ENCODE results near the gene CACNG4.

The CACNG4 gene

DNA sequence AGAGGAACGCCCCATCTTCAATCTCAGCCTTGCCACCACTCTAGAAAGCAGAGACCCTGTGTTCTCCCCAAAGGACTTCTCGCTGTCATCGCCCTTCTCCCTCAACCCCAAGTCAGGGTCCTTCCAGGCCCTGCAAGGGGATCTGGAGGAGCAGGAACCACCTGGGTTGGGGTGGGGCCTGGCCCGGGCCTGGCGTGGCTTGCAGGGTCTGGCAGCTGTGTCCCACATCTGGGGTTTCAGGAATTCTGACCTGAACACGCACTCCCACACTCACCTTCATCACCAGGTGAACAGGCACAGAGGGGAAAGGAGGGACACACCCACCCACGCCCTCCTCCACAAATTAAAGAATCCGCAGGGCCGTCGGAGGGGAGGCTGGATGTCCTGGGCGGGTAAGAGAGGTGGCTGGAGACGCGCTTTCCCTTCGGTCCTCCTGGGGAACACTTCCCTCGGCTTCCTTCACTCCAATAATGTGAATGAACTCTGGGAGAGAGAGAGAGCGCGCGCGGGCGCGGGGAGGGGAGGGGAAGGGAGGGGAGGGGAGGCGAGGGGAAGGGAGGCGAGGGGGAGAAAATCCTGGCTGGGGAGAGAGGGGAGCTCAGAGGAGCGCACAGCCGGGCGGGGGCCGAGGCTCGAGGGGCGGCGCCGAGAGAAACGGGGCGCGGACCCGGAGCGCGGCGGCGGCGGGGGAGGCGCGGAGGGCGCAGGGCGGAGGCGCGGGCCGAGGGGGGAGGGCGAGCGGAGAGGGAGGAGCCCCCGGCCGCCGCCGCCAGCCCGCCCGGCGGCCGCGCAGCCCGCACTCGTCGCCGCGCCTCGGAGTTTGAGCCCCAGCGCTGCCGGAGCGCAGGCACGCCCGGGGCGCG lies at the start of gene CACNG4:
Gene CACNG4, plus strand, starts transcription at position 799 of the 863 bp plus-strand sequence. CDS start 205 bp downstream, outside the sequence.
- no peak for TF ChIP-seq POLR2A (IDR thresholded peaks at IDR 0.05; ENCODE audit: low read depth, low read length)
- DNase-seq (ENCODE audit: insufficient read length, low spot score) = no peak
- no peak for FAIRE-seq

DNA sequence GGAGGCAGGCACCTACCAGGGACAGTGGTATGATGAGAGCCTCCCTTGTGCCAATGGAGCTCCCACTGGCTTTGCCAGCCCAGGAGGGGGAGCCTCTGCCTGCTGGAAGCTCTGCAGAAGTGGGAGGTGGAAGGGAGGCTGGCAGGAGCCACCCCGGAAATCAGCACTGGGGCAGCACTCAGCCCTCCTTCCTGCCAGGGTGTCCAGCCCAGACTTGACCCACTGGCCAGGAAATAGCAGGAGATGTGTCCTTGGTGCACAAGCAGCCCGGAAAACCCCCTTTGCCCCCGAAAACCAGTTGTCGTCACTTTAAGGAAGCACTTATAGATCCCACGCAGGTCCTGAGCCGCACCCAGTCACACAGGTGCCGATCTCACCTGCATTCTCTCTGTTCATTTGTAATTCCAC lies 49.3 kb upstream of the CACNG4 start:
- no peak for TF ChIP-seq POLR2A (IDR thresholded peaks at IDR 0.05; ENCODE audit: low read depth, low read length)
- DNase-seq (ENCODE audit: insufficient read length, low spot score) = peak; percentile 91
- FAIRE-seq = peak; percentile 36

- no peak for FAIRE-seq
- no peak for TF ChIP-seq POLR2A (IDR thresholded peaks at IDR 0.05; ENCODE audit: low read depth, low read length)
Measured at GRCh38 chr17:66915792-66916191, 48.7 kb upstream of the CACNG4 start.

DNA sequence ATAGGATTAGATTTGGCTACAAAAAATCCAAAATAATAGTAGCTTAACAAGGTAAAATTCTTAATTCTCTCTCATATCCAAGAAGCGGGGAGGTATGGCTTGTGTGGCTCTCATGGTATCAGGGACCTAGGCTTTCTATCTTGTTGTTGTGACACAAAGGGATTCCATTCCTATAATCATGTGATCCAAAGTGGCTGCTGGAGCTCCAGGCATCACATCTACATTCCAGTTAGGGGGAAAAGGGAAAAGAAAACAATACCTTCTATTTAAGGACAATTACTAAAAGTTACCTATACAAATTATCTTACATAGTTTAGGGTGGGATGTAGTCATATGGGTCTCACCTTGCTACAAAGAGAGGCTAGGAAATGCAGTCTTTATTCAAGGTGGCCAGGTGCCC lies 47.6 kb upstream of the CACNG4 start:
- FAIRE-seq = no peak

More at GRCh38 chr17:66915792-66916191, 48.7 kb upstream of the CACNG4 start:
- DNase-seq (ENCODE audit: insufficient read length, low spot score) = no peak

GRCh38 chr17:66918896-66919295 lies 45.6 kb upstream of the CACNG4 start:
- FAIRE-seq (no peak), DNase-seq (ENCODE audit: insufficient read length, low spot score) (no peak)

More for the DNA sequence above, 47.6 kb upstream of the CACNG4 start:
- no peak for TF ChIP-seq POLR2A (IDR thresholded peaks at IDR 0.05; ENCODE audit: low read depth, low read length)
- DNase-seq (ENCODE audit: insufficient read length, low spot score) = no peak

GRCh38 chr17:66920435-66920834 lies 44.1 kb upstream of the CACNG4 start:
- no peak for TF ChIP-seq POLR2A (IDR thresholded peaks at IDR 0.05; ENCODE audit: low read depth, low read length)
- FAIRE-seq = no peak
- DNase-seq (ENCODE audit: insufficient read length, low spot score) = no peak

More at GRCh38 chr17:66918896-66919295, 45.6 kb upstream of the CACNG4 start:
- TF ChIP-seq POLR2A (IDR thresholded peaks at IDR 0.05; ENCODE audit: low read depth, low read length) = no peak

- no peak for FAIRE-seq
- DNase-seq (ENCODE audit: insufficient read length, low spot score) = no peak
Measured at GRCh38 chr17:66920950-66921349, 43.6 kb upstream of the CACNG4 start.

DNA sequence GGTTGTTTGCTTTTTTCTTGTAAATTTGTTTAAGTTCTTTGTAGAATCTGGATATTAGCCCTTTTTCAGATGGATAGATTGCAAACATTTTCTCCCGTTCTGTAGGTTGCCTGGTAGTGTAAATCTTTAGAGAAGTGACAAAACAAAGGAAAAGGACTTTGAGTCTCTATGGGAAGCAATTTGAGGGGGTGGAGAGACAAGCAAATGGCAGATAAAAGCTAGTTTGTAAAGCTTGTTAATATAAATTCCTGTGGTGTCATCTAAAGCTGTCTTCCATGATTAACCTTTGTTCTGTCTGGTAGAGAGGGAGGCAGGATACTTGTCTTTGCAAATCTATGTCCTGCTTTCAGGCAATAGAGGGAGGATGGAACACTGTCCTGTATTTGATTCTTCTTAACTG lies 40.6 kb upstream of the CACNG4 start:
- DNase-seq (ENCODE audit: insufficient read length, low spot score) (no peak), FAIRE-seq (no peak)
- TF ChIP-seq POLR2A (IDR thresholded peaks at IDR 0.05; ENCODE audit: low read depth, low read length) = no peak

More at GRCh38 chr17:66920950-66921349, 43.6 kb upstream of the CACNG4 start:
- TF ChIP-seq POLR2A (IDR thresholded peaks at IDR 0.05; ENCODE audit: low read depth, low read length) = no peak

DNA sequence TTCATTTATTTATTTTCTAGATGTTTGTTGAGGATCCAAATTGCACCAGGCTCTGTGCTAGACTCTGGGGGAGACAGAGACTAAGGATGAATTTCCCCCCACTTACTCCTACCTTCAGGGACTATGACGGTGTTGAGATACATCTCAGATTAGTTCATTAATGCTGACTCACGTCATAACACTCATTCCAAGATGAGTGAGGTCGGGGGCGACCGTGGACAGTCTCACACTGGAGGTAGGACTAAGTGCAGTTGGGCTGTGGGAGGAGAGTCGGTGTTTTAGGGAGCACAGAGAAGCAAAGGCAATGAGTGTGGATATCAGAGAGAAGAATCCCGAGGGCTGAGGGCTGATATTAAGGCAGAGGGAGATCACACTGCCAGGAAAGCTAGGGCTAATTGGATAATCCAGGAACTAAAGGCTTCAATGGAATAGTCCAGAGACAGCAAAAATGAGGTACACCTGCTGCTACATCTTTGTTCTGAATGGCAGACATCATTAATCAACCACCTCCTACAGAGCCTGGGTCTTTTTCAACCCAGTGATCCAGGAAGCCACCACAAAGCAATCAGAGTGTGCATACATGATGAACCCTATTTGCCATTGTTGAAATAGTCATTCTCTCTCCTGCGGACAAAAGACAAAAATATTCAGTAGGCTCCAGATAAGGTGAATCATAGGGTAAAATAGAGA lies 38.6 kb upstream of the CACNG4 start:
- TF ChIP-seq POLR2A (IDR thresholded peaks at IDR 0.05; ENCODE audit: low read depth, low read length) = no peak
- DNase-seq (ENCODE audit: insufficient read length, low spot score) = no peak
- no peak for FAIRE-seq

- no peak for FAIRE-seq
- no peak for DNase-seq (ENCODE audit: insufficient read length, low spot score)
- TF ChIP-seq POLR2A (IDR thresholded peaks at IDR 0.05; ENCODE audit: low read depth, low read length) = no peak
Measured at GRCh38 chr17:66928949-66929348, 35.6 kb upstream of the CACNG4 start.

DNA sequence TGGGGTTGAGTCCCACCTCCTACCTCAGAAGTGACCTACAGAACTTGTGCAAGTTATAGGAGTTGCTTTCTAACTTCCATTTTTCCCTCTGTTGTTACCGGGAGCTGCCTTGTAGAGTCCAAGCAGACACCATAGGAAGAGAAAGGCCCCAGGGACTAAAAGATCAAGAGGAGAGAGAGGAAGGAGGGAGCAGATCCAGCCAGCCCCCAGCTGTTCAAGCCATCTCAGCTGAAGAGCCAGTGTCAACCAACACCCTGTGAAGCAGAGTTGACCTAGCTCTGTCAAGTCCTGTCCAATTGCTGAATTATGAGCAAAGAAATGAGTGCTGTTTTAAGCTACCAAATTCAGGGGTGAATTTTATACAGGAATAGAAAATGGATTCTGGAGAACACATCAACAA lies 34.9 kb upstream of the CACNG4 start:
- TF ChIP-seq POLR2A (IDR thresholded peaks at IDR 0.05; ENCODE audit: low read depth, low read length) = no peak
- no peak for FAIRE-seq
- DNase-seq (ENCODE audit: insufficient read length, low spot score) = no peak

DNA sequence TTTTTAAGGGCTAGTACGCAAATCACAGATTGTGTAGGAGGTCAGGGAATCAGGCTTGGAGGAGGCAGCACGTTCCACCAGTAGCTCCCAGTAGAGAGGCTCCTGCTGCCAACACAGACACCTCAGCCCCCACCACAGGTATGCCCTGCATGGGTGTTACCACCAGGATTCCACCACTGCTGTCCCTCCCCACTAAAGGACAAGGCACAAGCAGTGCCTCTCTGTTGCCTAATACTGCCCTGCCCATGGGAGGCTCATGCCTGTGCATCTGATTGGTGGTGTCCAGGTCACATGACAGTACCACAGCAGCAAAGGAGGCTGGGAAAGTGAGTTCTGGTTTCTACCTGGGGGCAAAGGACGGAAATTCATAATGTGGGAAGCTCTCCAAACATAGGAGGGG lies 33.6 kb upstream of the CACNG4 start:
- FAIRE-seq (no peak), DNase-seq (ENCODE audit: insufficient read length, low spot score) (no peak)
- TF ChIP-seq POLR2A (IDR thresholded peaks at IDR 0.05; ENCODE audit: low read depth, low read length) = no peak

DNA sequence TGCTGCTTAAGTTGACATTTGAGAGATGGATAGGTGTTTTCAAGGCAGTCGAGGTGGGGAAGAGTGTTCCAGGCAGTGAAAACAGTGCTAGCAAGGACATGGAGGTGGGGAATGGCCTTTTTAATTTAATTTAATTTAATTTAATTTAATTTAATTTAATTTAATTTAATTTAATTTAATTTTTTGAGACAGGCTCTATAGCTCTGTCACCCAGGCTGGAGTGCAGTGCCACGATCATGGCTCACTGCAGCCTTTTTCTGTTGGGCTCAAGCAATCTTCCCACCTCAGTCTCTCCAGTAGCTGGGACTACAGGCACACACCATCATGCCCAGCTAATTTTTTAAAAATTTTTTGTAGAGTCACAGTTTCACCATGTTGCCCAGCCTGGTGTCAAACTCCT lies 32.2 kb upstream of the CACNG4 start:
- no peak for FAIRE-seq
- DNase-seq (ENCODE audit: insufficient read length, low spot score) = no peak
- TF ChIP-seq POLR2A (IDR thresholded peaks at IDR 0.05; ENCODE audit: low read depth, low read length) = no peak

DNA sequence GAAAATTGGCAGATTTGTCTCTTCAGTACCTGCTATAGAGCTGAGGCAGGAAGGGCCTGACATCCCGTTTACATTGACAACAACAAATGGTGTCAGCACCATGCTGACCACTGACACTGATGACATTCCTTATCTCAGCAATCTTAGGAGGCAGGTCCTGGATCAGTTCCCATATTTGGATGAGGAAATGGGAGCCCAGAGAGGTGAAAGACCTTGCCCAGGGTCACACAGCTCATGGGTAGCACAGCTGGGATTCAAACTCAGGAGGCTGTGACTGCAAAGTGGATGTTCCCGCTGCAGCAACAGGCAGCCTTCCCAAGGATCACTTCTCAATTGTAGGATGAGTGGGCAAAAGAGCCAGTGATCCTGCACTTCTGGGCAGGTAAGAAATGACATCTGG lies 30.5 kb upstream of the CACNG4 start:
- no peak for TF ChIP-seq POLR2A (IDR thresholded peaks at IDR 0.05; ENCODE audit: low read depth, low read length)
- no peak for FAIRE-seq
- DNase-seq (ENCODE audit: insufficient read length, low spot score) = no peak

Data from H54 (cell line).